Measurements from ENCODE around the gene PRKD3.

The PRKD3 gene

DNA sequence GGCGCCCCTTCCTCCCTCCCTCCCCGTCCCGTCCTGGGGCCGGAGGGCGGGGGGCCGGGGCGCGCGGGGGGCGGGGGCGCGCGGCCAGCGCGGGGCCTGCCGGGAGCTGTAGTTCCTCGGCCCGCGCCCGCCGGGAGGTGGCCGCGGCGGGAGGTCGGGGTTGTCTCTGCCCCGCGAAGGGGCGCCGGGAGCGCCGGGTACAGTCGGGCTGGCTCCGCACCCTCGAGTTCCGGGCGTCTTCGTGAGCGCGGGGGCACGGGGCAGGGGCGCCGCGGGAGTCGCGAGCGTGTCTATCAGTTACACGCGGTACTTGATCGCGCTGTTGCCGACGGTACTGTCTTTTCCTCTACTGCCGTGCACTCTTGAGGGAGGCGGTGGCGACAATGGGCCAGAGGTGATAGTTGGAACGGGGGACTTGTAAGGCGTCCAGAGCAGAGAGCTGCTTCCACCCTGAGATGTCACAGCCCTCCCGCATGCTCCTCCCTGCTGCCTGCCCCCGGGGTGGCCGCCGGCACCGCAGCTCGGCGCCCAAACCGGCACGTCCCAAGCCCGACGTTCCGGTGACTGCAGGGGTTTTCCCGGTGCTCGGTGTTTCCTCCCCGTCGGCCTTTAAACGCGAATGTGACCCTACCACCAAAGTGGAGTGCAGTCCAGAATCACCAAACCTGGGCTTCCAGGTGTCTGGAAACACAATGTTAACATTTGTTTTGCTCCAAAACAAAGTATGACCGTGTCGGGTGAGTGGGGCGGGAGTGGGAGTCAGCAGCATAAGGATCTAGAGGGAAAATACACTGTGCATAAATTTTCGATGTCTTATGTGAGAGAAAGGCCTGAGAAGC is at the start of gene PRKD3:
Gene PRKD3 (minus strand): TSS at position 48 of the 839 bp plus-strand sequence. CDS start 8,309 bp downstream, outside the sequence.
- peak; percentile 25 for DNase-seq (ENCODE audit: low read depth, low spot score)

DNA sequence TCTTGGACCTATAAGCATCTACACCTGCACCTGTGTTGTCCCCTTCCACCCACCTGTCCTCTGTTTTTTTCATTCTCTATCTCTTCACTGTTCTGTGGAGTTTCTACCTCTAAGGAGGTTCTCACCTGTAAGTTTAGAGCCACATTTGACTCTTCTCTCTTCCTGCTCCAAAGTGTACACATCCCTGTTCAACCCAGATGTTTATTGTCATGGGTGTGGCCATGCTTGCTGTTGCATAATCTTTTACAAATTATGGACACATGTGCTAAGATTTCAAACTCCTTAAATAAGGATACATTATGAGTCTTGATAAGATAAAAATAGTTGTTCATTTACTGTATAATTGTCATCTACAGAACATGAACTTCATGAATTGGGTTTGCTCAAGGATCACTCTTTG is 47.4 kb upstream of the PRKD3 start:
- no peak for DNase-seq (ENCODE audit: low read depth, low spot score)

DNA sequence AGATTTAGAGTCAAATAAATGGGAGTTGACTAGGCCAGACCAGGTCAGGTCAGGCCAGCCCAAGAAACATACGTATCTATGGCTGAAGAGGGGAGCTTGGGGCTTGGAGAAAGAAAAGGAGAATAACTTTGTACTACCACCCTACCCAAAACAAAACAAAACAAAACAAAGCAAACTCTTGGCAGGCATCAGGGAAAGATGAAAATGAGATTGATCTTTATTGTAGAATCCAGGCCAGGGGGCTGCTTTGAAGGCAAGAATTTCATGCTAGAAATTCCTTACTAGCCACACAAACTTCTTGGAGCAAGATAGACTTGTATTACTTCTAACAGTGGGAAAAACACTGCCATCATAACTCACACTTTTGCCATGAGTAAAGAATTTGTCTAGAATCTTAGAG is 46.0 kb upstream of the PRKD3 start:
- no peak for DNase-seq (ENCODE audit: low read depth, low spot score)

DNA sequence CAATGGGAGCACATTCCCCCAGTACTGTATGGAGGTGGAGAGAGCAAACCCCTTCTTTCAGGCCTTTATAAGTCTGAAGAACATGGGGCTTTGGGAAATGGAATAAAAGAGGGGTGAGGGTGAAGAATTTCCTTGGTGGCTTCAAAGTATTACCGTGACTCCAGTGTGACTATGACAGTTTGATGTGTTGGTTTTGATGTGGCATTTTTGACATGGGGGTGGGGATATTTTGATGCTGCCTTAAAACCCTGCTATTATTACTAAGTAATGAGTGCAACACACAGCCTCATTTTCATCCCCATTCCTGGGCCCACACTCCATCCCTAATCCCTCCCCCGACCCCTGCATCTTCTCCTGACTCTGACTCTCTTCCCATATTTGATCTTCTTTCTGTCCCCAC is 43.4 kb upstream of the PRKD3 start:
- no peak for DNase-seq (ENCODE audit: low read depth, low spot score)

DNA sequence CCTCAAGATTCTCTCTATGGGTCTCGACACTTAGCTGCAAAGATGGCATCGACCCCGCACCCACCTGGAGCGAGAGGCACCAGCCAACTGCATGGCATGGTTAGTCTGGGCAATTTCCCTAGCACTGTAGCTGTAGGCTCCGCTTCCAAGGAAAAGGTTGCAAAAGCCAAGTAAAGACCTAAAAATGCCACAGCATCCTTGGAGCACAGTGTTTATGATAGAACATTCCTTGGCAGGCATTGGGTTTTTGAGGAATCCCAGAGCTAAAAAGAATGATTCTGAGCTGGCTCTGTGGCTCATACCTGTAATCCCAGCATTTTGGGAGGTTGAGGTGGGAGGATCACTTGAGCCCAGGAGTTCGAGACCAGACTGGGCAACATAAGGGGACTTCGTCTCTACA is 42.7 kb upstream of the PRKD3 start:
- no peak for DNase-seq (ENCODE audit: low read depth, low spot score)

DNA sequence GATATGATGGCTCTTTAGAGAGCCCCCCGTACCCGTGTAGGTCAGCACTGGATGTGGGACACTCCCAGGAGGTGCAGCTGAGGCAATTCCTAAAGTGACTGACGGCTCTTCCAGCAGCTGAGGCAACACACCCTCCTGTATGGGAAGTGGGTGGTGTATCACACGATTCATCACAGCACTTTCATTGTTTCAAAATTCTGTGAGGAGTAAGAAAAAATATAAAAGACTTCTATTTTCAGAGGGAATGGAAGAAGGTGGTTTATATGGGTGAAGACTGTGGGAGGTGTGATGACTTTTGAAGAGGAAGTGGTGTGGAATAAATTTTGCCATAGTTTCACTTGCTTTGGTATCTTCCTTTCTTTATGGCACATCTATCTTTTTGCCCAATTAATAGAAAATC is 42.1 kb upstream of the PRKD3 start:
- no peak for DNase-seq (ENCODE audit: low read depth, low spot score)

DNA sequence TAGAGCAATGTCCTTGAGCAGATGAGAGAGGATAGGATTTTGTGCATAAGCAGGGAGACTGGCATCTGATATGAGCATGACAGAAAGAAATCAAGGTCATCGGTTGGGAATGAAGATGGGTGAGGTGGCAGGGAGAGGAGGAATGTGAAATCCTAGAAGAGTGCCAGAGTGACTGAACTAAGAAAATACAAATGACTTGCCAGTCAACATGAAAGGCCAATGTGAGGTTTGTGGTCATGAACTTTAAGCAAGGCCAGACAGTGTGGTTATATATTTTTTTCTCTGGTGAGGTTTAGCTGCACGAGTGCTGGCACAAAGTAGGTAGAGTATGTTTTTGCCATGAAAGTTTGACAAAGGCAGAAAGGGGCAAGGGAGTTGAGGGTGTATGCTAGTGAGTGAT is 41.0 kb upstream of the PRKD3 start:
- DNase-seq (ENCODE audit: low read depth, low spot score) = no peak

DNA sequence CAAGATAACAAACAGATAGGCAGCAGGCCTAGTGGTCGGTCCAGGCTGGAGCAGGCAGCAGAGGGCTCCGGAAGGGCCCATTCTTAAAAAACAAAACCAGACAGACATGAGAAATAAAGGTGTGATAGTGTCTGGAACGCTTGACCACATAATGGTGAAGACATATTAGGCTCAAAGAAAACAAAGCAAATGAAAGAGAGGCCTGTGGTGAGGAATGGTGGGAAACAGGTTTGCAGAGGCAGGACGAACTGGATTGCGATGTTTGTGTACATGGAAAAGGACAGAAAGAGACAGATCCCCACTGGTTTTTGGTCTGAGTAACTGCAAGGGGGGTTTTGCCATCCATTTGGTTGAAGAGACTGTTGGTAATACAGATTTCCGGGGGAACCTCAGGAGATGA is 39.7 kb upstream of the PRKD3 start:
- no peak for DNase-seq (ENCODE audit: low read depth, low spot score)

DNA sequence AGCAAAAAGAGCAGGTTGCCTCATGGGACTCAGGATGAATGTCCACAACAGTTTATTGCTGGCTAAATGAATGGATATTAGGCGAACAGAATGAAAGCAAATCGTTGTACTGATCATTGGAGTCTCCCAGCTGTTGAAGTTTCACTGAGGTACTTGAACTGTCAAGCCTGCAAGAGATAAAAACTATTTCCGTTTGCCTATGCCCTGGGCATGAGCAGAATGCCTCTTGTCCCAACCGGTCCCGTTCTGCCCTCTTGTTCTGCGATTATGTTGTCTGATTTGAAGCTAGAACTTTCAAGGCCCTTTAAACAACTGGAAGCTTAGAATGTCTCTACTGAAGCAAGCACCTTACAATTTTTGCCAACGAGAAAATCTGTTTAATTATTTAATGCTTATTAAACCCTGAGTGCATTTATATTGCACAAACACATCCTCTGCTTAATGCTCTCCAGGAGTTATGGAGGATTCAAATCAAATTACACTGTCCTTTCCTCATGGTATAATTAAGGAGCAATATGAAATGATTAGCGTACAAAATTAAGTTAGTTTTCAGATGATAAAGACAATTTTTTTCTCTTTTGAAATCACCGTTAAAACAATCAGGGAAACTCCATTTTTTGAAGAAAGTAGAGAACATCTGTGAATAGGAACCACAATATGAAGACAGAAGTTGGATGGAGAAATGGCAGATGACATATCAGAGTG is 37.5 kb upstream of the PRKD3 start:
- DNase-seq (ENCODE audit: low read depth, low spot score) = no peak

DNA sequence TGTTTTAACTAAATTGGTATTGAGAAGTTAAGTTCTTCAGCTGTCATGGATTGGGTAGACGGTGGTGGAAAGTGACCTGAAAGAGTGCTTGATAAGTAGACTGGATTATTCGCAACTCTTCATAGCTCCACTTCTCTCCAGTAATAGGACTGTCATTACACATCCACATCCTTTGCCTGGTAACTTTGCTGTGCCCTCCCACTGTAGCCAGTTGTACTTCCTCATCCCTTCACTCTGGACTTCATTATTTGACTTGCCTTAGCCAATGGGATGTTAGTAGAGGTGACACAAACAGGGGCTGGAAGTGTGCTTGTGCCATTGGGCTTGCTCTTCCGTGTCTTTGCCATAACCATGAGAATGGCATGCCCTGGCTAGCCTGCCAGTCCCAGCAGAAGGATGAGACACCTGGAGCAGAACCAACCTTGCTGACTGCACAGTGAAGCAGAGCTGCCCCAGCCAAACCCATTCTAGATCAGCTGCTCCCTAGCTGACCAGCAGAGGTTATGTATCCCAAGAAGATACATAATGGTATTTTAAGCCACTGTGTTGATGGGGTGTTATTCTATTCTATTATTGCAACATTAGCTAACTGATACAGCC is 36.7 kb upstream of the PRKD3 start:
- no peak for DNase-seq (ENCODE audit: low read depth, low spot score)

DNA sequence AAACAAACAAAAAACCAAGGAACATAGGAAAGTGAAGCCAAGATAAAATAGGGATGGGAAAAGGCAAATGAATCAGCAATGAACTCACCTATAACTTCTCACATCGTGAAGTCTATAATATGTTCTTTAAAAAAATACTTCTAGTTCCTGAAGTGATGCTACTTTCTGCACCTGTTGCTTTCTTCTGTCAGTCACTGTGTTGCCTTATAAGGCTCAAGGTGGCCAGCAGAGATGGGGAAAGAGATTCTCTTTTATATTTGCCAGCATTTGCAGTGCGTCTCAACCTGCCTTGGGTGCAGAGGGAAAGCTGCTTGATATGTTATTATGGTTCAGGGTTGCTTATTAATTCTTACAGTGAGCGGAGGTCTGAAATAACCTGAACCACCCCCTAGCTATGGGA is 33.8 kb upstream of the PRKD3 start:
- no peak for DNase-seq (ENCODE audit: low read depth, low spot score)

DNA sequence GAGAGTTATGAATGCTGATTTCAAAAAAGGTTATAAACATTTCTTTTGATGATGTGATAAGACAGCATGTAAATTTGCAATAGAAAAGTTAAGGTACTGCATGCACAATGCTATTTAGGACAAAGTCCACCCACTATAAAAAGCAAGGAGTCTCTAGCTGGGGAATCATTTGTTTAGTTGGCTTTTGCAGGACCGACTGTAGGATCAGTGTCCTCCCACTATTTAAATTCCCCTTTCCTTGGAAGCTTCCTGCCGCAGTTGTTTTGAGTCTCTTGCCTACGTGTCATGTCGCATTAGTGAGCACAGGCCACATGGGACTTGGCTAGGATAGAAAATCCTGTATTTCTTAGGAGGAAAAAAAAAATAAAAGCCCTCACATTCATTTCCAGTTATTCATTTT is 32.9 kb upstream of the PRKD3 start:
- DNase-seq (ENCODE audit: low read depth, low spot score) = no peak

DNA sequence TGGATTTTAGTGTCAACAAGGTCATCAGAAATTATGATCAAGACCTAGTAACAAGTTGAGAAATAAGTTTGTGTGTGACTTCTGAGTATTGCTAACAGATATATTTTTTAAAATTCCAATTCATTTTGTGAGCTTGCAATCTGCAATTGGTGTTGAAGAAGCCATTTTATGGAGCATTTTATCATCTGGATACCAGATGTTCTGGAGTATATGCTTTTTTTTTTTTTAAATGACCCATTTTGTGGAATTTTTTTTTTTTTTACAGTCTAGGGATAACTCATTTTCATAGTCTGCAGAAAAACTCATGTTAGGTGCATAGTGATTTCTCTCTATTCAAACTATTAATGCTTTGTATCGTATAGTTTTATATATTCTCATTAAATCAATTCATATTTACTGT is 32.4 kb upstream of the PRKD3 start:
- DNase-seq (ENCODE audit: low read depth, low spot score) = no peak

DNA sequence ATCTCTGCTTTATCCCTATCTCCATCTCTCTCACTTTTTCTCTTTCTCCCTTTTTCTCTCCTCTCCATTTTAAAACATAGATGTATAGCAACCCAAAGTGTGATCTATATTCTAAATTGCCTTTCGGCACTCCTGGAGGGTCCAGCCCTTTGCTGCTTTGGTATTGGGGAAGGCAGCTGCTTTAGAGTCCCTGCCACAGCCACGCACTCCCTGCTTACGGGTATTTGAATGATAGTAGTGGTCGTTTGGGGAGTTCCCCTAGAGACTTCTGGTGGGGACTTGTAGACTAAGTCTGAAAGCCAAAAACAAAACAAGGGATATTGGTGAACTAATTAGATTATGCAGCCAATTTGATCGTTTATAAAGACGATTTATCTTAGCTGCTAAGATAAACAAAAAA is 31.7 kb upstream of the PRKD3 start:
- no peak for DNase-seq (ENCODE audit: low read depth, low spot score)

DNA sequence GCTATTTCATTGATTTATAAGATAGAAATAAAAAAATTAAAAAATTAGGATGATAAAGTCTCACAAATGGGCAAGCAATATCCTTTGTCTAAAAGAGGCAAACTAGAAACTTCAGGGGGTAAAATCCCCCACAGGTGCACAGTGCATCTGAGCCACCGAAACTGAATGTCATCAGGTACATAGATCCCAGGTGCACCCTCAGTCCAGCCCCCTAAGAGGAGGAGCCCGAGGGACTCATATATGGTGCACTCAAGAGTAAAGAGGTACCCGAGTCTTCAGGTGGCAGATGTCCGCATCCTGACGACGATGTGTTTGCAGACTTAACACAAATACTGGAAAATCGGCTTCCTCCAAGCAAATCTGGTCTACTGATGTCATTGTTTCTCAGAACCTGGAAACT is 31.1 kb upstream of the PRKD3 start:
- no peak for DNase-seq (ENCODE audit: low read depth, low spot score)

DNA sequence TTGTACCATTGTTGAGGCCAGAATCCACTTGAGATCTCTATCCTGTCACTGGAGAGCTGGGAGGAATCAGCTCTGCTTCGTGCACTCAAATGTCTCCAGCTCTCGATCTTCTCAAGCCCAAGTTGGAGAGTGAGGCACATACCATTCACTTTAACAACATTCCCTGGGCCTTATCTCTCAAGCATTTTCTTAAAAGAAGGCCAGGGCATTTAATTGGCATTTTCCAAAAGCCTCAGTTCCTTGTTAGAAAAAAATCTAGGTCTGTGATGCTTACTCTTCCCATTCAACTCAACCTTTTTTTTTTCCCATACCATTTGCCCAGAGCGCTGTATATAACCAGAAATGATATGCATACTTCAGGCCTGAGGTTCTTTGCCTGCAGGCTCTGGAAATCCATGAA is 29.9 kb upstream of the PRKD3 start:
- no peak for DNase-seq (ENCODE audit: low read depth, low spot score)

DNA sequence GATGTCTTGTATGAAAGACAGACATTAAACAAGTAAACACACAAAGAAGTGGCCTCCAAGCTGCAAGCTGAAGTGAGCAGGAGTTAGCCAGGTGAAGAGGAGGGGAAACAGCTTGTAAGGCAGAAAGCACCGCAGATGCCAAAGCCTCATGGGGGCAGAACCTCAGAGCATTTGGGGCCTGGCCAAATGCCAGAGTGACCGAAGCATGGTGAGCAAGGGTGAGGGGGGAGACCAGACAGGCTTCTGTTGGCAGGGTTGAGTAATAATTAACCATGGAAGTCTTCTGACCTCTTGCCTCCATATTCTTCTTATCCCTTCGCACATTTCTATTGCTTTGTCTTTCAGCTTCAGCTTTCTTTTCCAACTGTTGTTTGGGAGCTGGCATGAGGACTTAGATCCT is 25.4 kb upstream of the PRKD3 start:
- DNase-seq (ENCODE audit: low read depth, low spot score) = no peak

DNA sequence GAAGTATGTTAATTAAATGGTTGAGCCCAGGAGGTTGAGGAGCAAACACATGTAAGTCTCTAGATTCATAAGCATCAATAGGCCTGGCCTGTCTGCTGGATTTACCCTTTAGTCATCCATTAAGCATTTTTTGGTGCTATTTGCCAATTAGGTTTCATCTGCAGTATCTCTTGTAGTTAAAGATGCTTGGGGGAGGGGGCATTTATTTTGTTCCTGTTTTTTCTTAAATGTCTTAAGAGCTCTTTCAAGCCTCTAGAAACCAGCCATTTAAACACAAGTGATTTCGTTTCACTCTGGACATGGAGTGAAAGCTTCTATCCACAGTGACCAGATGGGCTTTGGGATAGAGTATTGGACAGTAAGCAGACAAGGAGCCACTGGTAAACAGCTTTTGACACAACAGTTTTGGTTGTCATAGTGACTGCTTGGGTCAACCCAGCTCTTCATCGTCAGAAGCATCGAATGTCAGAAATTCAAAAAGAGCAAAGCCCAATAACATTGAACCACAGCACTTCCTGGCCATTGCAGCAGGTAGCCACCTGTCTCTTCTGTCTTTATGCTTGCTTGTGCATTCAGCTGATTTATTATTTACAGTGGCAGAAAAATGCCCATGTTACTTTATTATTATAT is 24.7 kb upstream of the PRKD3 start:
- DNase-seq (ENCODE audit: low read depth, low spot score) = no peak

DNA sequence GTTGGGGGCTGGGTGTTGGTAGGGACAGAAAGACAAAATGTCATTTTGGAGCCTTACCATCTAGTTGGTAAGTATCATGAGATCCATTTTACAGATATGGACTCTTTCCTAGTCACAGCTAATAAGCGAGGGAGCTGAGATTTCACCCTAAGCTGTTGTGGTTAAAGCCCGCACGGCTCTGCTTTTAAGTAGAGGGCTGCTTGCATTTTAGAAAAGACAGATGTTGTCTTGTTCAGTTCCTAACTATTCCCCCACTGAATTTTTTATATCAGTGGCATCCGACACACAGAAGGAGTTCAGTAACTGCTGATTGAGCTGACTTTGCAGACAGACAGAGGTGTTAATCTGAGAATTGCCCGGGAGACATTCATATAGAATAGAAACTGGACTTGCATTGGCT is 23.5 kb upstream of the PRKD3 start:
- DNase-seq (ENCODE audit: low read depth, low spot score) = no peak

DNA sequence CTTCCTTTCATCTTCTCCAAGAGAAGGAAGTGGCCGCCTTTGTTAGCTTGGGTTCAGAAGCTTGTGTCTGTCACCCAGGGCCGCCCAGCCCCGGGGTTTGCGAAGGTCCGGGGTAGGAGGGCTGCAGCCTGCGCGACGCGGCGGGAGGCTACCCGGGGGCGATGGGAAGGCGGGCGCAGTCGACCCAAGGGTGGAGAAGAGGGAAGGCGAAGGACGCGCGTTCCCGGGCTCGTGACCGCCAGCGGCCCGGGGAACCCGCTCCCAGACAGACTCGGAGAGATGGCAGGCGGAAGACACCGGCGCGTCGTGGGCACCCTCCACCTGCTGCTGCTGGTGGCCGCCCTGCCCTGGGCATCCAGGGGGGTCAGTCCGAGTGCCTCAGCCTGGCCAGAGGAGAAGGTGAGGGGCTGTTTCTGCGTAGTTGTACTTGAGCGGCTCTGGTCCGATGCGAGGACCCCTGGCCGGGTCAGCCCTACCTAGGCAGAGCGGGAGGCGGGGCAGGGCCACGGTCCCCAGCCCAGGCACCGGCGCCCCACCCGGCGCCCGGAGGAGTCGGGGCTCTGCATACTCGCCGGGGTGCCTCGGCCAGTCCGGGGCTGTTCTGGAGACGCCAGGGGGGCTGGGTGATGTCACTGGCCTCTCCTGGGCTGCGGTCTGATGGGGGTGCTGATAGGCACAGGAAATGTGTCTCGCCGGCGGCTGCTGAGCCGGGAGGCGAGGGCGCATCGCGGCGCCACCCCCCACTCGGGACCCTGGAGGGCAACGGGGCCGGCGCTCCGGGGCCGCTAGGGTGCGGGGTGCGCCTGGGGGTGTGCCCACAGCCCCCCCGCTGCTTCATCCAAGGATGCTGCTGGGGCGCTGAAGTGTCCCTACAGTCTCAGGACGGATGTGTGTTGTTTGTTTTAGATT is 20.1 kb upstream of the PRKD3 start, which contains the start of gene QPCT:
Gene QPCT (plus strand): TSS at position 178 of the 909 bp plus-strand sequence. CDS start 102 bp downstream, at position 280.
- no peak for DNase-seq (ENCODE audit: low read depth, low spot score)

Measured in activated CD4-positive, CD25-positive, alpha-beta regulatory T cell treated with anti-CD3 and anti-CD28 coated beads, Interleukin-2, amount 50 U/mL, for 16 hours (primary cell).